GM18520 (cell line): ENCODE measurements around the gene ZNF792.
"Not testable (repeated sequence)": the region's sequence is repeated elsewhere in the genome, so short reads cannot be mapped to it uniquely, and the experiment has no call there.

ENCODE experiments used
- ATAC-seq: cut with Tn5 transposase; IDR thresholded peaks from one replicate; pipeline ENCODE4 v1.9.1; 2021; ENCODE audit not compliant: unreplicated experiment

The ZNF792 gene

DNA sequence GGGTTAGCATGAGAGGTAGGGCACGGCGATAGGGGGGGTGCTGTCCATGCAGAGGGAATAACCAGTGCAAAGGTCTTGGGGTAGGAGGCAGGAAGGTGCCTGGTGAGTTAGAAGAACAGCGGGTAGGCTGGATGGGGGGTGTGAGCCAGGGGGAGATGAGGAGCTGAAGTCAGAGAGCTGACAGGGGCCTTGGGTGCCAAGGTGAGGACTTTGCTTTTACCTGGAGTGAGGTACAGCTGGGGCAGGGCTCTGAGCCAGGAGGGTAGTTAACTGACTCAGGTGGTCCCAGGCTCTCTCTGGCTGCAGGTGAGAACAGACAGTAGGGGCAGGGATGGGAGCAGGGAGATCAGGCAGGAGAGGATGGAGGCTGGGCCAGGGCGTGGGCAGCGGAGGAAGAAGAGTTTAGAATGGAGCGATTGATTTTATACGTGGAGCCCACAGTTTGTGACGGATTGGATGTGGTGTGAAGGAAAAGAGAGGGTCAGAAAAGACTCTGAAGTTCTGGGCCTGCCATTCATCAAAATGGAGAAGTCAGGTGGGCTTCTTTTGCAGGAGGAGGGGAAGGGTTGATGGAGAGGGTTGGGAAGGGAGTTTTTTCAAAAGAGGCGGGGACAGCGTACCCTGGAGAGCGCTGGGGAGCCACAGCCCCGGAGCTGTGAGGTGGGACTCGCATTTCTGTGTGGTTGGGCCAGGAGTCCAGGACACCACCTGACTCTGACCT is 34.9 kb upstream of the ZNF792 start:
- ATAC-seq, result no peak

DNA sequence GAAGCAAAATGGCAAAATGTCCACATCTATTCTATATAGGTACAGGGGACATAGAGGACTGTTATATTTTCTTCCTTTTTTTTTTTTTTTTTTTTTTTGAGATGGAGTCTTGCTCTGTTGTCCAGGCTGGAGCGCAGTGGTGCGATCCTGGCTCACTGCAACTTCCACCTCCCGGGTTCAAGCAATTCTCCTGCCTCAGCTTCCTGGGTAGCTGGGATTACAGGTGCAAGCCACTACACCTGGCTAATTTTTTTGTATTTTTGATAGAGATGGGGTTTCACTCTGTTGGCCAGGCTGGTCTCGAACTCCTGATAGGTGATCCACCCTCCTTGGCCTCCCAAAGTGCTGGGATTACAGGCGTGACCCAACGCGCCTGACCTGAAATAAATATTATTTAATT is 34.2 kb upstream of the ZNF792 start:
- not testable (repeated sequence) for ATAC-seq

DNA sequence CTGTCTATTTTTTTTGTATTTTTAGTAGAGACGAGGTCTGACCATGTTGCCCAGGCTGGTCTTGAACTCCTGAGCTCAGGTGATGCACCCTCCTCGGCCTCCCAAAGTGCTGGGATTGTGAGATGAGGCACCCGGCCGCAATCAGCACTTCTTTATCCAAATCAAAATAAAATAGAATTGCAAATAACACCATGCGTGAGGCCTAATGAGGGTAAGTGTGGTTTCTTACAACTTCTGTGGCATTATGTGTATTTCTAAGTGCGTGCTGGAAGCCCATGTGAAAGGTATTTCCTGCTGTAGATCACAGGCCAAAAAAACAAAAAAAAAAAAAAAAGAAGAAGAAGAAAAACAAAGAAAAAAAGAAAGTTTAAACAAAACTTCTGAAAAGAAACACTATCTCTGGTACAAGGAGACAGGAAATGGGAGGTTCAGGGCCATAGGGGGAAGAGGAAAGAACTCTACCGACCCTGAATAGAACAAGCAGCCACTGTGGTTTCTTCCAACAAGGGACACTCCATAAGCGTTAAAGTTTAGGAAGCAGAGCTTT is 33.1 kb upstream of the ZNF792 start:
- ATAC-seq, result no peak

DNA sequence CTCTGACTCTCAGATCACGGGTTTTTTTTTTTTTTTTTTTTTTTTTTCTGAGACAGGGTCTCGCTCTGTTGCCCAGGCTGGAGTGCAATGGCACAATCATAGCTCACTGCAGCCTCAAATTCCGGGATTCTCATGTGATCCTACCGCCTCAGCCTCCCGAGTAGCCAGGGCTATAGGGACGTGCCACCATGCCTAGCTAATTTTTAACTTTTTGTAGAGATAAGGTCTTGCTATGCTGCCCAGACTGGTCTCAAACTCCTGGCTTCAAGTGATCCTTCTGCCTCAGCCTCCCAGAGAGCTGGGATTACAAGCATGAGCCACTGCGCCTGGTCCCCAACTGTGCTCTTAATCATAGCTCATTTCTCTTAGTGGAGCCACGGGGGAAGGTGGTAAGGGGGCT is 31.5 kb upstream of the ZNF792 start:
- no peak for ATAC-seq

DNA sequence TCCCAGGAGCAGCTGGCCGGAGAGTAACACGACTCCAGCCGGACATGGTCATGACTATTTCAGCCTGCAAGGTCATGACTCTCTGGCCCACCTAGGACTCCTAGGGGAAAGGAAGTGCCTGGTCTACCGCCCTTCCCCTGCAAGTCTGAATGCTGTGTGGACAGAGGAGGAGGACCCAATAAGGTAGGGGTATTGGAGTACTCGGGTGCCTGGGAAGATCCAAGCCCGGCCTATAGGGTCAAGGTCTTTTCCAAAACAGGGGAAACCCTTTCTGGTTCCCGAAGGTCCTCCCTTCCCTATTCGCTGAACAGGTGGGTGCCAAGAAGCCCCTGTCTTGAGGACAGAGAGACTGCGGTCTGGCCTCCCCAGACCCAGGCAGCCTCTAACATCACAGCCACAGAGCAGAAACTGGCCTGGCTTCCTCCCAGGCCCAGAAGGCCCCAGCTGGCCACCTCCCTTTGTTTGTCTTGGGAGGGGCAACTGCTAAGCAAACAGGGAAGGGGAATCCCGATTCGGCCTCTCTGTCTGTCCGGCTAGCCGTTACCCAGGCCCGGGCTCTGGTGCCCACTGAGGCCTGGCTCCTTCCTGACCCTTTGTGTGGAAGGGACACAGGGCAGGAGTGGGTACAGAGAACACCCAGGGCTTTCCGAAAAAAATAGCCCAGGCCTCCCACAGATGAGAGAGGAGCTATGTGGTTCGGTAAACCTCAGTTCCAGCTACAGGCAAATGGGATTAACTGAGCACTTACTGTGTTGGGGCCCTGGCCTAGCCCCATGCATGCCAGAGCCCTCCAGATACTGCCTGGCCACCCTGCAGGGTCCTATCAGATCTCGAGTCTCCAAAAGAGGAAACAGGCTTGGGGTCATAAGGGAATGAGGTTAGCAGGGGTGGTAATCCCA is 30.9 kb upstream of the ZNF792 start:
- ATAC-seq, result no peak

DNA sequence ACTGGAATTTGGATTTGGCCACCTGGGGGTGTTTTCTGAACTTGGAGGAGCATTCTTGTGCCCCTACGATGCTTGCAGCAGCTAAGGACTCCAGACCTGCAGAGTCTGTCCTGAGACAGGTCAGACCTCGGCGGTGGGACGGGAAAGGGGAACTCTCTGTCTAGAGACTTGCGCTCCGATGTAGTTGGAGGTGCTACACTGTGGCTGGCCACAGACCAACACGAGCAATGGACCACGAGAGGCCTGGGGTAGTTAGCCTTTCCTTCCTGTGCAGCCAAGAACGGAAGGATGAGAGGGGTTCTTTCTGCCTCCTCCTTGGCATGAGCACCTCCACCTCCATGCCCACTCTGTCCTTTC is 30.2 kb upstream of the ZNF792 start:
- ATAC-seq, result no peak

DNA sequence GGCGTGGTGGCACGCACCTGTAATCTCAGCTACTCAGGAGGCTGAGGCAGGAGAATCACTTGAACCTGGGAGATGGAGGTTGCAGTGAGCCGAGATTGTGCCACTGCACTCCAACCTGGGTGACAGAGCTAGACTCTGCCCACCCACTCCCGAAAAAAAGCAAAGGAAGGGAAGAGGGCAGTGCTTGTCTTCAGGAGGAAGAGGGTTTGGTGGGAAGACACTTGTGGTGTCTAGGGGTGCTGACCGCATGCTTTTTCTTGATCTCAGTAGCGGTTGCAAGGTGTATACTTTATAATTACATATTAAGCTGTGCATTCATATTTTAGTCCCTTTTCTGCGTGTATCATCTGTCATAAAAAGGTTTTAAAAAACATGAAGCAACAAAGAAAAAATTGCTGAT is 28.6 kb upstream of the ZNF792 start:
- ATAC-seq, result not testable (repeated sequence)

DNA sequence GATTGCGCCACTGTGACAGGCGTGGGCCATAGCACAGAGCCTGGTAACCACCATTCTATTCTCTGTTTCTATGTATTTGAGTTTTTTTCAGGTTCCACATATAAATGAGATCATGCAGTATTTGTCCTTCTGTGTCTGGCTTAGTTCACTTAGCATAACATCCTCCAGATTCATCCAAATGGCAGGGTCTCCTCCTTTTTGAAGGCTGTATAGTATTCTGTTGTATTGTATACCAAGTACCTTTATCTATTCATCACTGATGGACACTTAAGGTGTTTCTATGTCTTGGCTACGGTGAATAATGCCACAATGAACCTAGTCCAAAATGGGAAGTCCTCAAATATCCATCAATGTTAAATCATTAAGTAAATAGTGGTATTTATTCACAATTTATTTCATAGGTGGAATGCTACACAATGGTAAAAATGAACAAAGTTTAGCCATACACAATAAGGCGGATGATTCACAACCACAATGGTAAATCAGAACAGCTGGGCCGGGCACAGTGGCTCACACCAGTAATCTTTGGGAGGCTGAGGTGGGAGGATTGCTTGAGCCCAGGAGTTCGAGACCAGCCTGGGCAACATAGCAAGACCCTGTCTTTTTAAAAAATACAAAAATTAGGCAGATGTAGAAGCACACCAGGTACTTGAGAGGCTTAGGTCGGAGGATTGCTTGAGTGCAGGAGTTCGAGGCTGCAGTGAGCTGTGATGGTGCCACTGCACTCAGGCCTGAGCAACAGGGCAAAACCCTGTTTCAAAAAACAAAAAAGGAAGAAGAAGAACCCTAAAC is 27.7 kb upstream of the ZNF792 start:
- no peak for ATAC-seq

DNA sequence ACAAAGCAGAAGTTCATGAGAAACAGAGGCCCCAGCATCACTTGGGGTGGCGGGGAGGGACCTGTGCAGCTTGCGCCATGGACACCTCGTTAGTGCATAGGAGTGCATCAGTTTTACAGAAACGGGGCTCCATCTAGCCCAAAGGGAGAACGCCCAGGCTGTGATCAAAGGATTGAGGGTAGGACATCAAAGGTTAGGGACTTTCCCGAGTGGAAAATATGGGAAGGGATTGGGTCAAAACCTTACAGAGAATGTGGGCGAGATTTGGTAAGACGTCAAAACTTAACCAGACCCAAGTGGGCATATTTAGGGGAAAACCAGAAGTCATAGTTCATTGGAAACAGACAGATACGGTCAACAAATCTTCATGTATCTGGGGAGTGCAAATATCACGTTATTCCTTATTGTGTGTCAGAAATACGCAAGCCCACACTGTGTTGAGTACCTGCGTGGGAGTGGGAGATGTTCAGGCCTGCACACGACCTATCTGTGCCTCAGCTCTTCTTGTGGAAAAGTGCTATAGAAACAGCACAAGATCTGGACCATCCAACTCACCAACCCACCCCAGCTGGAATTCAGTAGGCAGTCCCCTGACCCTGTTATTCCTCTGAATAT is 26.7 kb upstream of the ZNF792 start:
- ATAC-seq, result no peak

DNA sequence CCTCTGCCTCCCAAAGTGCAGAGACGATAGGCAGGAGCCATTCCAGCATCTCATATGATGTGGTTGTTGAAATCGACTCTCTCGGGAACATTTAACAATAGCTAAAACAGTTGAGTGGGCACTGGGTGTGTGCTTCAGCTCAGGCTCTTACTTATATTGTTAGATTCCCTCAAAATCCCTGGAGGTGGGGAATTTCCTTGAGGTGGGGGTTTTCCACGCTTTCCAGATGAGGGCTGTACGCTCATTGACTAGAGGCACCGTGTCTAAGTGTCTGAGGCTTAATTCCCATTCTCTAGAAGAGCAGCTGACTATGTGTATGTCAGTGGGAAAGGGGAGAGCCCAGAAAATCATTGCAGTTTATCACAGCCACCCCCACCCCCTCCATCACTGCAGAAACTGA is 25.3 kb upstream of the ZNF792 start:
- no peak for ATAC-seq

DNA sequence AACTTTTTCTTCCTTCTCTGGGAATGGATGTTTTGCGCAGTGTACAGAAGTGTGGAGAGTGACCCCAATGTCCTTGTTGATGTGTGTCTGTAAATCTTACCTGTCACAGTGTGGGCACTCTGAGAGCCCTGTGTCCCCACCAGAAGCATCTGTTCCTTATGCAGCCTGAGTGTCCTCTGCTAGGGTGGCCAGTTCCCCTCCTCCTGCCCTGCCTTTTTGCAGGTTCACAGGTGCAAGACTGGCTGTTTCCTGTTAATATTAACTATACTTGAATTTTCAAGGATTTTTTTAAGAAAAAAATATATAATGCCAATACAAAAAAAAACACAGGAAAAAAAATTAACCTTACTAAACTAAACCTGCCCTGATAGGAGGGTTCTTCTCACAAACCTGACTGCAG is 24.1 kb upstream of the ZNF792 start:
- ATAC-seq, result no peak

DNA sequence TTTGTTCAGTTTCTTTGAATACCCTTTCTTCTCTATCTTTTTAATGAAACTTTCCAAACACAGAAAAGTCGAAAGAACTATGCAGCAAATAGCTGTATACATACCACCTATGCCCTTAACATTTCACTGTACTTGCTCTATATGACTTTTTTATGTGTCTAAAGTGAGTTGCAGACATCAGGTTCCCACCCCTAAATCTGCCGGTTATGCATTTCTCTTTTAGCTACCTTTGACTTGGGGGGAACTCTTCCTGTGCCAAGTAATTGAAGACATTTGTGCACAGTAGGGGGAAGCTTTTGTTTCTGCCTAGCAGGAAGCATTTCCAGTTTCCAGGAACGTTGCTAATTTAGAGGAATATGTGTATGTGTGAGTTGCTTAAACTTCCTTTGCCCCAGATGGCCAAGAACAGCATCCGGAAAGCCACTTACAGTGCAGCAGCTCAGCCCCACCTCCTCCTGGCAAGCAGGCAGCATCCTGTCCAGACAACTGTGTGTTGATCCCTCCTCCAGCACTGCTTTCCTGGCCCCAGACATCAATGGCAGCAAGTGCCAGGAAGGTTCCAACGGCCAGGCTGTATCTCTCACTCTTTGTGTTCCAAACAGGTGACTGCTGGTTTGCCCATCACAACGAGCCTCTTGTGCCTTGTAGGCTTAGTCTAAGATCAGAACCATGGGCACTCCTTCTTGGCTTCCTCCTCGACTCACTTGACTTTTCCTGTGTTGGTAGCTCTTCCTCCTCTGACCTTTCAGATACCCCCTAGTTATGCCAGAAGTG is 21.4 kb upstream of the ZNF792 start:
- no peak for ATAC-seq

DNA sequence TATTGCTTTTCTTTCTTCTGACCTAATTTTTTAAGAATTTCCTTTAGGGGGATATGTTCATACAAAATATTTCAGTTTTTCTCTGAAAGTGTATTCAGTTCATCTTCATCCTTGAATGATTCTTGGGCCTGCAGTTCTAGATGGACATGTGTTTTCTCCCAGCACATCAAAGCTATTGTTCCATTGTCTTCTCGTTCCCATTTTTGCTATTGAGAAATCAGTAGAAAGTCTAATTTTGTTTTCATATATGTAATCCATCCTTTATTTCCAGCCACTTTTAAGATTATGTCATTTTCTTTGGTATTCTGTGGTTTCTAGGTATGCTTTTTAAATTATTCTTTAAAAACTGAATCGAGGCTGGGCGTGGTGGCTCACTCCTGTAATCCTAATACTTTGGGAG is 20.3 kb upstream of the ZNF792 start:
- no peak for ATAC-seq

DNA sequence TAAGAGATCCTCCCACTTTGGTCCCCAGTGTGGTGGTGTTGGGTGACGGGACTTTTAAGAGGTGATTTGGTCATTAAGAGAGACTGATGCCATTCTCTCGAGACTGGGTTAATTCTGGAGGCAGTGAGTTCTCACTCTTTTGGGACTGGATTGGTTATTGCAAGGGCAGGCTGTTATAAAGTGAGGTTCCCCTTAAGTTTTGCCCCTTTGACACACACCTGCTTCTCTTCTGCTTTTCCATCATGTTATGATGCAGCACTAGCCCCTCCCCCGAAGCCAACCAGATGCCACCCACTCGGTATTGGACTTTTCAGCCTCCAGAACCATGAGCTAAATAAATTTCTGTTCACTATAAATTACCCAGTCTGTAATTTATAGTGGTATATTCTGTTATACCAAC is 19.8 kb upstream of the ZNF792 start:
- no peak for ATAC-seq

DNA sequence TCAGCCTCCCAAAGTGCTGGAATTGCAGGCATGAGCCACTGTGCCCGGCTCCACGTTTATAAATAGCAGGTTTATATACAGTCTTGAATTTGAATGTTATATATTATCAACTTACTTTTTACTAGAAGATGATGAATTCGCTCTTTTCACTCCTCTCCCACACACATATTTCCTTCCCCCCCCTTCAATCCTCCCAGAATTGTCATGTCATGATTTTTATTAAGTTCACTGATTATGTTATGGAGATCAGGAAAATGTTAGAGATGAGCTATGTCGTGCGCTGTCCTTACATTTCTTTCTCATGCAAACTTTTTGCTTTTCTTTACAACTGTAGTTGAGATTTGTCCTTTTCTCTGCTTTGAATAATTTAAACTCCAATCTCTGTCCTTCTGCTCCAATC is 18.2 kb upstream of the ZNF792 start:
- ATAC-seq, result no peak

DNA sequence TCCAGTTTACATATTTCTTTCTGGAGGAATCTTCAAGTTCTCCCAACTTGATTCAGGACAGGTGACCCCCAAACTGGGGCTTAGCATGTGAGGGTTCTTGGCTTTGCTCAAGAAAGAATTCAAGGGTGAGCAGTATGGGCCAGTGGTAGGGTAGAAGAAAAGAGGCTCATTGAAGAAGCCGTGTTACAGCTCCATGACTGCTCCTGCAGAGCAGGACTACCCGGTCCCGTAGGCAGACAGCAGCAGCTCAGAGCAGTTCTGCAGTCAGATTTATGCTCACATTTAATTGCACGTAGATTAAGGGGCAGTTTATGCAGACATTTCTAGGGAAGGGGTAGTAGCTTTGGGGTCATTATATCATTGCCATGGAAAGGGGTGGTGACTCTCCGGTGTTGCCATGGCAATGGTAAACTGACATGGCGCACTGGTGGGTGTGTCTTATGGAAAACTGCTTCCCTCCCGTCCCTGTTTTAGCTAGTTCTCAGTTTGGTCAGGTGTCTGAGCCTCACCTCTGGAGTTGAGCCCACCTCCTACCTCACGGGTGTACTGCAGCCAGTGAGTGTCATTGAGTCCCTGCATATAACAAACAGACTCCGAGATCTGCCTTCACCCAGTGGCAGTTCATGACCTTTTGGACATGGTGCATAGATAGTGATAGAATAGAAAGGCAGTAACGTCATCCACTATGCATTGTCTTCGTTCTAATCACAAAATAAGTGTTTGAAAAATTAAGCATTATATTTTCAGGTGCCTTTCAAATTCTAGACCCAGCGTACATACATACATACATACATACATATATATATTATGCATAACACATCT is 16.0 kb upstream of the ZNF792 start:
- no peak for ATAC-seq

DNA sequence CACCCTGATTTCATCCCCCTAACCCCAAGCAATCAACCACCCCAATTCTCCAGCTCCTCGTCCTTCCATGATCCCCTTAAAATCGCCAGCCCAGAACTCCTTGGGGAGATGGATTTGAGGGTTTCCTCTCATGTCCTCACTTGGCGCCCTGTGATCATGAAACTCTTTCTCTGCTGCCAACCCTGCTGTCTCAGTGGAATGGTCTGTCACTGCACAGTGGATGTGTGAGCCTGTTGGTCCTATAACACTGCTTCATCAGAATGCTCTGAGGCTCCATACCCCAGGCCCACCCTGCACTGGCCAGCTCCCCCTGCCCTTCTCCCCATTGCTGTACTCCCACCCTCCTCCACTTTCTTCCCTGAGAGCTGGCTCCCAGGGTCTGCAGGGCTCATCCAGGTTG is 12.6 kb upstream of the ZNF792 start:
- ATAC-seq, result no peak

DNA sequence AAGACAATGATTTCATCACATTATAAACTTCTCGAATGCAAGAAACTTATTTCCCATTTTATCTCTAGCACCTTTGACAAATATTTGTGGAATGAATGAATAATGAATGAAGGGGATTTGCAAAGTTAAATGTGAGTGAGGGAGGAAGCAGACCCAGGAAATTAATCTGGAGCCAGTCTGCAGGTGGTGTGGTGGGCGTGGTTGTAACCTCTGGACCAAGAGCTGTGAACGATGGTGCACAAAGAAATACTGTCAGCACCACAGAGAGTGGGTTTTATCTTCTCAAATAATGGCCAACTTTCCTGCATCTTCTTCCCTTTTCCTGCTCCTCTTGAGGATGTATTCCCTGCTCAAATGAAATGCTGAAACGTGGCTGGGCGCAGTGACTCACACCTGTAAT is 11.0 kb upstream of the ZNF792 start:
- ATAC-seq, result no peak

DNA sequence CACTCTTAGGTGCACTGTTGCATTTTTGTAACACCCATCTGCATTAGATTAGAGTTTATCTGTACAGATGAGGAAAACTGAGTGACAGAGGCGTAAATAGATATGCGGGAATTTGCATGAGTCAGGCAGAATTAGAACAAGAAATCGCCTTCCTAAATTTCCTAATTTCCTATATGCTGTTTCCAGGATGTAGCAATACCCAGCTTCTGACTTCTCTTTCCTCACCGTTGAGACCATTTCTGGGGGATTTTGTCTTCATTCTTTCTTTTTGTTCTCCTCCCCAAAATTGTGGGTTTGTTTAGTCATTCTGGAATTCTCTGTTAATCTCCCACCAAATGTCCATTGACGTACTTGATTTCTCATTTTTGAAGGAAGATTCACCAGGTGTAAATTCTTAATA is 10.6 kb upstream of the ZNF792 start:
- ATAC-seq, result no peak
